GM18951 (cell line): ENCODE results near the gene PTPRN2.

Experiments
- POLR2A ChIP-seq: IDR thresholded peaks from 4 replicates; pipeline ENCODE4 v1.6.1; 2011; ENCODE audit warnings: mild to moderate bottlenecking; ENCODE audit not compliant: insufficient read length, insufficient read depth; ENCODE audit errors: extremely low read depth
- in situ Hi-C: fragments of 300-500 bp; cut with MboI; formaldehyde crosslinking; loops from one replicate; pipeline ENCODE4 v1.12.0; 2022; ENCODE audit warnings: low sequenced_read_pairs, mixed read lengths, inconsistent platforms; ENCODE audit not compliant: unreplicated experiment

PTPRN2 gene

GRCh38 chr7:158017111-158018097 lies 570.2 kb downstream of the PTPRN2 start:
- in situ Hi-C loops: no loop called here
- no peak for TF ChIP-seq POLR2A

- no peak for TF ChIP-seq POLR2A
These were observed 571.2 kb downstream of the PTPRN2 start for GRCh38 chr7:158016180-158017097.

GRCh38 chr7:158015403-158016179 lies 572.0 kb downstream of the PTPRN2 start:
- no peak for TF ChIP-seq POLR2A
- in situ Hi-C loops: no loop called here

More at GRCh38 chr7:158016180-158017097, 571.2 kb downstream of the PTPRN2 start:
- in situ Hi-C loops: no loop called here

- no peak for TF ChIP-seq POLR2A
- in situ Hi-C loops: no loop called here
These were observed 572.6 kb downstream of the PTPRN2 start for GRCh38 chr7:158014976-158015375.

GRCh38 chr7:158013085-158013668 lies 574.4 kb downstream of the PTPRN2 start:
- in situ Hi-C loops: no loop called here
- no peak for TF ChIP-seq POLR2A

- in situ Hi-C loops: no loop called here
- TF ChIP-seq POLR2A: no peak
These were observed 575.7 kb downstream of the PTPRN2 start for GRCh38 chr7:158011941-158012340.

- in situ Hi-C loops: no loop called here
- no peak for TF ChIP-seq POLR2A
These were observed 576.5 kb downstream of the PTPRN2 start for GRCh38 chr7:158010961-158011693.

- no peak for TF ChIP-seq POLR2A
- in situ Hi-C loops: no loop called here
These were observed 577.7 kb downstream of the PTPRN2 start for GRCh38 chr7:158009886-158010285.

- TF ChIP-seq POLR2A: no peak
- in situ Hi-C loops: no loop called here
These were observed 579.4 kb downstream of the PTPRN2 start for GRCh38 chr7:158008267-158008666.

- TF ChIP-seq POLR2A: no peak
- in situ Hi-C loops: no loop called here
These were observed 579.8 kb downstream of the PTPRN2 start for GRCh38 chr7:158007697-158008257.
